ENCODE results near the gene CALM1.

DNA sequence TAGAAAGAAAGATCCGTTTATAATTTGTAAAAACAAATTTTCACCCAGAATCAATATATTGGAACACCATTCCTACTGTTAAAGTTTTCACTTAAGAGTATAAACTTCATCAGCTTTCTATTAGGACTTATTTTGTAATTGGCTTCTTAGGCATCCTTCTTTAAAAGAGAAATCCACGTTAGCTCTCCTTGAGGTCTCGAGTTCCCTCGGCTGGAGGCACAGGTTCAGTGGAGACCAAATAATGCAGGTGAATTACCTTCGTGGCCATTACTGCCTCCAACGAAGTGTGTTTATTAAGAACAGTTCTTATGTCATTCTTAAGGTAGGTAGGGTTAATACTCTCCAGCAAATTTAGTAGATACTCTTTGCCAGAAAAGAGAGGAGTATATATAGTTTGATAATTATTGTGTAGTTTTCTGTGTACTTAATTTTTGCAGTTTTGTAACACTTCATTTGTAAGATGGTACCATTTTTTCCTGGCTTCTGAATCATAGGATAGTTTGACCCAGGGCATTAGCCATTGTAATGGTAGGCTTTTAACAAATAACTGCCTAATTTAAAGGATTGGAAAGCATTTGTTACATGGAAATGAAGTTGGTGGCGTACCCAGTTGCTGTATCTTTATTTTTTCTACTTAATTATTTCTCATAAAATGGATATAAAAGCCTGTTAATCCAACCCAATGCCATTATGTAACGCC is 2.2 kb downstream of the CALM1 start:
- TF ChIP-seq, protein P1, sequence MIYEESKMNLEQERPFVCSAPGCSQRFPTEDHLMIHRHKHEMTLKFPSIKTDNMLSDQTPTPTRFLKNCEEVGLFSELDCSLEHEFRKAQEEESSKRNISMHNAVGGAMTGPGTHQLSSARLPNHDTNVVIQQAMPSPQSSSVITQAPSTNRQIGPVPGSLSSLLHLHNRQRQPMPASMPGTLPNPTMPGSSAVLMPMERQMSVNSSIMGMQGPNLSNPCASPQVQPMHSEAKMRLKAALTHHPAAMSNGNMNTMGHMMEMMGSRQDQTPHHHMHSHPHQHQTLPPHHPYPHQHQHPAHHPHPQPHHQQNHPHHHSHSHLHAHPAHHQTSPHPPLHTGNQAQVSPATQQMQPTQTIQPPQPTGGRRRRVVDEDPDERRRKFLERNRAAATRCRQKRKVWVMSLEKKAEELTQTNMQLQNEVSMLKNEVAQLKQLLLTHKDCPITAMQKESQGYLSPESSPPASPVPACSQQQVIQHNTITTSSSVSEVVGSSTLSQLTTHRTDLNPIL (CRISPR knock-in tag; IDR thresholded peaks at IDR 0.05; ENCODE audit: low read depth): no peak
- TF ChIP-seq ZFP30 (CRISPR knock-in tag; IDR thresholded peaks at IDR 0.05): no peak
- no peak for TF ChIP-seq RARB (CRISPR knock-in tag; IDR thresholded peaks at IDR 0.05)
